AG09309 (cell line): ENCODE measurements around the gene ADM.

Experiments
- DNase-seq: peaks from one replicate; pipeline ENCODE4 v3.0.0-alpha.2; 2010; ENCODE audit warnings: low read depth
- H3K4me3 ChIP-seq: 2 replicates; pipeline ENCODE4 v1.5.1; 2011; ENCODE audit warnings: mild to moderate bottlenecking, low read depth, low read length, moderate library complexity; ENCODE audit not compliant: control insufficient read depth
- TF ChIP-seq, protein P1 (sequence below): IDR thresholded peaks from 2 replicates; pipeline ENCODE4 v1.5.1; 2011; ENCODE audit warnings: mild to moderate bottlenecking, low read depth, low read length, inconsistent platforms; ENCODE audit not compliant: insufficient read depth, control insufficient read depth; ENCODE audit errors: missing control alignments

Gene ADM

DNA sequence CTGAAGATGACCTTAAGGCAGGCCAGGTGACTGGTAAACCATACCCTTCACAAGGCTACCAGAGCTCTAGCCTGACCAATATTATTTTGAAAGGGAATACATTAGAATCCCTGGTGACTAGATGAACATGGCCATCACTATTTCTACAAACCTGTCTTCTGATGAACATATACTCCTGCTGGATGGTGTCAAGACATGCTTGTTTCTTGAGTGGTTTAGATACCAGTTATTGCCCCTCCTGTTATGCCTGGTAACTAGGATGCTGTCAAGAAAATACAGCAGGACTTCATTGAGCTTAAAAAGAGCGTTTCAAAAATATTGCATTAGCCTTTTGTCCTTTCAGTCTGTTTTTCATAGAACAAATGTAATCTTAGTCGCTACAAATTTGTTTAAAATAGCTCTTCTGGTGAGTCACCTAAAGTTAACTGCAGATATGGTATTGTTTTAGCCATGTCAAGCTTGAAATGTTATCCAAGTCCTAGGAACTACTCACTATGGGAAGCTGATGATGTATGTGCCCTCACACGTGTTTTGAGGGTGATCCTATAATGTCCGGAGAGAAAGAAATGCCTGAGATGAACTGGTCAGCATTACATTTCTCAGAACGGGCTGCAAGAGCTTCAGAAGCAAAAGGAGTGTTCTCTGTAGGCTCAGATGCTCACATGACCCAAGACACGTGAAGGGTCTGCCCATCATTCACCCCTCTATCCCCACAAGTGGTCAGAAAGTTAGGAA lies 20.6 kb downstream of the ADM start:
- DNase-seq: no peak
- TF ChIP-seq, protein P1, sequence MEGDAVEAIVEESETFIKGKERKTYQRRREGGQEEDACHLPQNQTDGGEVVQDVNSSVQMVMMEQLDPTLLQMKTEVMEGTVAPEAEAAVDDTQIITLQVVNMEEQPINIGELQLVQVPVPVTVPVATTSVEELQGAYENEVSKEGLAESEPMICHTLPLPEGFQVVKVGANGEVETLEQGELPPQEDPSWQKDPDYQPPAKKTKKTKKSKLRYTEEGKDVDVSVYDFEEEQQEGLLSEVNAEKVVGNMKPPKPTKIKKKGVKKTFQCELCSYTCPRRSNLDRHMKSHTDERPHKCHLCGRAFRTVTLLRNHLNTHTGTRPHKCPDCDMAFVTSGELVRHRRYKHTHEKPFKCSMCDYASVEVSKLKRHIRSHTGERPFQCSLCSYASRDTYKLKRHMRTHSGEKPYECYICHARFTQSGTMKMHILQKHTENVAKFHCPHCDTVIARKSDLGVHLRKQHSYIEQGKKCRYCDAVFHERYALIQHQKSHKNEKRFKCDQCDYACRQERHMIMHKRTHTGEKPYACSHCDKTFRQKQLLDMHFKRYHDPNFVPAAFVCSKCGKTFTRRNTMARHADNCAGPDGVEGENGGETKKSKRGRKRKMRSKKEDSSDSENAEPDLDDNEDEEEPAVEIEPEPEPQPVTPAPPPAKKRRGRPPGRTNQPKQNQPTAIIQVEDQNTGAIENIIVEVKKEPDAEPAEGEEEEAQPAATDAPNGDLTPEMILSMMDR: no peak
- no peak overlapping the region for H3K4me3 ChIP-seq

GRCh38 chr11:10326012-10326964 lies 21.4 kb downstream of the ADM start:
- TF ChIP-seq, protein P1: no peak
- H3K4me3 ChIP-seq: no peak overlapping the region
- no peak for DNase-seq

DNA sequence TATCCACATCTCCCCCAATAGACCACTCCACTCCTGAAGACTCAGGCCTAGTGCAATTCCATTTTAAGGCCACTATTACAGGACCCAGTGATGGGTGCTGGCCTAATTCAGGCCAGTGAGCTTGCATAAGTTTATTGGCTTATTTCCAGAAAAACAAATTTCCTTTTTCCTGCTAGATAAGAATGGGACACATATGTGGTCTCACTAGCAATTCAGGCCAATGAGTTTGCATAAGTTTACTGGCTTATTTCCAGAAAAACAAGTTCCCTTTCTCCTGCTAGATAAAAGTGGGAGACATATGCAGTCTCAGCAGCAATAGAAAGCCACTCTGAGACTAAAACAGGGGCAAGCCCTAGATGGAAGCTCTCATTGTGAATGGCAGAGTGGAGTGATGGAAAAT lies 22.4 kb downstream of the ADM start:
- TF ChIP-seq, protein P1: no peak
- no peak for DNase-seq
- H3K4me3 ChIP-seq: no peak overlapping the region

DNA sequence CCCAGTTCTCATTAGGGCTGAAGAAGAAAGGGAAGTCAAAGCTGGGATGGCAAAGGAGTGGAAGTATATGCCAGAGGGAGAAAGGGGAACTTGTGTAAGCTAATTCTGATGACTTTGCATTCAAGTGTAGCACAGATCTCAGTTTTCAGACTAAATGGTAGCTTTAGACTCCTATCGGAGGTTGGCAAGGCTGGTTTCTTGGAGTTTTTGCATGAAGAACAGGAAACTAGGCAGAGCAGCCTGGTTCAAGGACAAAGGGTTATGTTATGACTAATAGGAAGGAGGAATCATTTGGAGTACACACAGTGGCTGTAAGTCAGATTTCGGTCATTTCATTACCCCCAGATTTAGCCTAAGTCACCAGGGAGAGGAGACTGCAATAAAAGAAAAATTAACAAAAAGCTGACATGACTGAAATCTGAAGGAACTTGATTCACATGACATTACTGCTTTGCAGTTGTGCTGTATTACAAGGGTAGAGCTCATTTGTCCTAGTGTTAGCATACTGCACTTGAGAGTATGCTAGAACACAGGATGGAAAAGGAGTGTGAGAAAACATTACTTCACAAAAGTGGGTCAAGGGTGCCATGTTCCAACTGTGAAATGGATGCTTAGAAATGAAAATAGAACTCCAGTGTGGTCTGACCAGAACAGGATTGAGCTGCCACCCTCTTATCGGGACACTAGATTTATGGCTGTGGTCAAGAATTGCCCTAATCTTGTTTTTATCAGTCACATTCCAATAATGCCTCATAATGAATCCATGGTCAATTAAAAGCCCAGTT lies 23.6 kb downstream of the ADM start:
- DNase-seq: peak; percentile 81
- TF ChIP-seq, protein P1: no peak
- H3K4me3 ChIP-seq: no peak overlapping the region

GRCh38 chr11:10329356-10329755 lies 24.5 kb downstream of the ADM start:
- H3K4me3 ChIP-seq: no peak overlapping the region
- TF ChIP-seq, protein P1: no peak
- DNase-seq: no peak

- H3K4me3 ChIP-seq: no peak overlapping the region
- peak; percentile 91 for DNase-seq
- TF ChIP-seq, protein P1: no peak
These were observed 25.1 kb downstream of the ADM start for GRCh38 chr11:10329935-10330334.
